HCT116 (cell line): ENCODE measurements around the gene KMT5C. TPM values are rescaled to one million over a fixed set of nuclear protein-coding genes. Genes with fewer than 3 reads are reported as not detected.

Source experiments
- ATAC-seq: fragments of 200-7000 bp; cut with Tn5 transposase; 2 replicates; pipeline ENCODE4 v1.9.1; 2020; ENCODE audit warnings: mild to moderate bottlenecking, moderate library complexity
- BruUV-seq: library from RNA; stranded (reverse); fragments of 400-500 nt; replicated peaks from 2 replicates; lab custom pipeline; 2021; lab: Mats Ljungman, UMichigan
- CTCF ChIA-PET: fragments of 300-600 bp; sonication (Branson Sonifier 250); formaldehyde crosslinking; loops from one replicate; lab custom pipeline; 2021; ENCODE audit warnings: antibody characterized with exemption; lab: Charles Lee
- POLR2A ChIA-PET: fragments of 300-600, 350-600 bp; sonication (Branson Sonifier 250); formaldehyde crosslinking; loops from one replicate; lab custom pipeline; 2021; ENCODE audit warnings: antibody characterized with exemption; lab: Charles Lee
- RAD21 ChIA-PET, 2 experiments: fragments of 300-600 bp; sonication (Branson Sonifier 250); formaldehyde crosslinking; loops; one replicate each; lab custom pipeline; 2023; ENCODE audit warnings: low total read pairs in 2 of 2; ENCODE audit not compliant: uncharacterized antibody in 2 of 2, unreplicated experiment in 2 of 2, low non-redundant PET in 1 of 2; lab: Charles Lee
- DNase-seq: peaks from one replicate; pipeline ENCODE4 v3.0.0-alpha.2; 2010; ENCODE audit warnings: low read depth, low spot score
- H2AFZ ChIP-seq: fragments of 200-600 bp; shearing (Covaris generic), sonication (generic); 2 replicates; pipeline ENCODE4 v1.6.1; 2017; ENCODE audit warnings: low read depth, mixed run types, mixed read lengths, antibody characterized with exemption, low read length; ENCODE audit not compliant: poor library complexity, severe bottlenecking
- H3K27ac ChIP-seq: 2 replicates; pipeline ENCODE4 v1.5.1; 2012; ENCODE audit warnings: low read depth, low read length
- H3K27me3 ChIP-seq: fragments of 200-600 bp; sonication (generic); 2 replicates; pipeline ENCODE4 v1.6.1; 2016; ENCODE audit warnings: mixed run types, low read length, mixed read lengths; ENCODE audit not compliant: insufficient read depth
- H3K36me3 ChIP-seq, 2 experiments: fragments of 200-500 bp in 1 of 2; fragments of 200-600 bp in 1 of 2; sonication (Bioruptor generic) in 1 of 2; sonication (generic) in 1 of 2; 2 replicates each; pipeline versions ENCODE4 v1.5.1 to v1.6.1; 2014 to 2016; ENCODE audit warnings: low read length in 2 of 2, inconsistent platforms in 1 of 2, mixed read lengths in 1 of 2, mixed run types in 1 of 2; ENCODE audit not compliant: insufficient read depth in 2 of 2, control insufficient read depth in 1 of 2
- H3K4me1 ChIP-seq, 2 experiments: fragments of 200-600 bp in 1 of 2; sonication (generic) in 1 of 2; 2 replicates each; pipeline versions ENCODE4 v1.5.1 to v1.6.1; 2012 to 2017; ENCODE audit warnings: low read length in 2 of 2, inconsistent platforms in 1 of 2, mild to moderate bottlenecking in 1 of 2, mixed read lengths in 1 of 2, mixed run types in 1 of 2, moderate library complexity in 1 of 2; ENCODE audit not compliant: insufficient read depth in 2 of 2, control insufficient read depth in 1 of 2
- H3K4me2 ChIP-seq: fragments of 200-600 bp; sonication (generic); 2 replicates; pipeline ENCODE4 v1.6.1; 2017; ENCODE audit warnings: mixed run types, low read length, mixed read lengths
- H3K4me3 ChIP-seq, 2 experiments: fragments of 200-600 bp in 1 of 2; sonication (generic) in 1 of 2; replicated peaks in 1 of 2; 2 replicates each; pipeline ENCODE4 v1.5.1; 2011 to 2016; ENCODE audit warnings: low read length in 2 of 2, control low read depth in 1 of 2, low read depth in 1 of 2, mild to moderate bottlenecking in 1 of 2, mixed read lengths in 1 of 2, mixed run types in 1 of 2
- H3K79me2 ChIP-seq: fragments of 200-600 bp; sonication (generic); 2 replicates; pipeline ENCODE4 v1.6.1; 2017; ENCODE audit warnings: mild to moderate bottlenecking, mixed run types, low read length, moderate library complexity, mixed read lengths; ENCODE audit not compliant: insufficient read depth
- H3K9ac ChIP-seq: fragments of 200-600 bp; sonication (generic); 2 replicates; pipeline ENCODE4 v1.6.1; 2016; ENCODE audit warnings: low read length, mixed read lengths
- H3K9me2 ChIP-seq: fragments of 200-600 bp; sonication (generic), shearing (Covaris generic); 2 replicates; pipeline ENCODE4 v1.6.1; 2017; ENCODE audit warnings: mixed run types, mild to moderate bottlenecking, moderate library complexity; ENCODE audit not compliant: insufficient read depth
- H3K9me3 ChIP-seq, 2 experiments: fragments of 200-500 bp in 1 of 2; fragments of 200-600 bp in 1 of 2; sonication (Bioruptor generic) in 1 of 2; sonication (generic) in 1 of 2; 2 replicates each; pipeline ENCODE4 v1.6.1; 2014 to 2017; ENCODE audit warnings: low read length in 2 of 2, mixed read lengths in 2 of 2, inconsistent platforms in 1 of 2, low read depth in 1 of 2, mild to moderate bottlenecking in 1 of 2, mixed run types in 1 of 2, moderate library complexity in 1 of 2; ENCODE audit not compliant: control insufficient read depth in 1 of 2, insufficient read depth in 1 of 2
- H4K20me1 ChIP-seq: fragments of 200-600 bp; sonication (generic), shearing (Covaris generic); 2 replicates; pipeline ENCODE4 v1.6.1; 2017; ENCODE audit warnings: mixed run types, mild to moderate bottlenecking, moderate library complexity; ENCODE audit not compliant: insufficient read depth
- CBX3 ChIP-seq: IDR thresholded peaks from 2 replicates; pipeline ENCODE4 v1.6.1; 2012; ENCODE audit warnings: low read depth
- EGR1 ChIP-seq: IDR thresholded peaks from 2 replicates; pipeline ENCODE4 v1.6.1; 2012; ENCODE audit warnings: low read depth
- ELF1 ChIP-seq: IDR thresholded peaks from 2 replicates; pipeline ENCODE4 v1.6.1; 2012; ENCODE audit warnings: low read depth, borderline replicate concordance
- EZH2 ChIP-seq: fragments of 200-600 bp; sonication (generic); IDR thresholded peaks from 2 replicates; pipeline ENCODE4 v1.6.1; 2017; ENCODE audit warnings: antibody characterized with exemption, mixed run types
- EZH2phosphoT487 ChIP-seq: fragments of 200-600 bp; IDR thresholded peaks from 2 replicates; pipeline ENCODE4 v1.6.1; 2018; ENCODE audit warnings: antibody characterized with exemption, borderline replicate concordance
- FOSL1 ChIP-seq: IDR thresholded peaks from 2 replicates; pipeline ENCODE4 v1.6.1; 2012; ENCODE audit warnings: low read depth
- POLR2A ChIP-seq: IDR thresholded peaks from 2 replicates; pipeline ENCODE4 v1.7.0; 2011; ENCODE audit warnings: borderline replicate concordance; ENCODE audit not compliant: insufficient read depth, insufficient read length; ENCODE audit errors: extremely low read depth
- POLR2AphosphoS5 ChIP-seq: IDR thresholded peaks from 2 replicates; pipeline ENCODE4 v1.6.1; 2011; ENCODE audit warnings: mild to moderate bottlenecking, low read depth, low read length, moderate library complexity
- SIN3A ChIP-seq: IDR thresholded peaks from 2 replicates; pipeline ENCODE4 v1.6.1; 2012; ENCODE audit warnings: low read depth
- SRF ChIP-seq: IDR thresholded peaks from 2 replicates; pipeline ENCODE4 v1.6.1; 2012; ENCODE audit warnings: low read depth
- TCF7L2 ChIP-seq: IDR thresholded peaks from 2 replicates; pipeline ENCODE4 v1.7.0; 2011; ENCODE audit warnings: borderline replicate concordance, inconsistent platforms; ENCODE audit not compliant: insufficient read depth, insufficient read length; ENCODE audit errors: extremely low read depth
- ZFX ChIP-seq: fragments of 450-650 bp; IDR thresholded peaks from 2 replicates; pipeline ENCODE4 v1.6.1; 2017
- ZNF274 ChIP-seq: fragments of 200-500 bp; sonication (Bioruptor generic); IDR thresholded peaks from 2 replicates; pipeline ENCODE4 v1.6.1; 2014; ENCODE audit warnings: mild to moderate bottlenecking, low read depth, low read length, inconsistent platforms
- intact Hi-C: fragments of 100-400 bp; cut with micrococcal nuclease; formaldehyde crosslinking; loops from 2 replicates; pipeline ENCODE4 v1.10.0; 2022
- total RNA-seq: library from RNA; stranded (reverse); gene quantifications from one replicate; pipeline ENCODE4 v1.2.1, GENCODE V29; 2021; ENCODE audit not compliant: unreplicated experiment
- TF ChIP-seq, protein P1 (sequence below), 3 experiments: fragments of 200-600 bp in 1 of 3; sonication (generic) in 1 of 3; IDR thresholded peaks in 2 of 3; conservative IDR thresholded peaks in 1 of 3; 2 replicates each; pipeline ENCODE4 v1.5.1; 2012 to 2017; ENCODE audit warnings: low read depth in 2 of 3, low read length in 2 of 3, antibody characterized with exemption in 1 of 3, borderline replicate concordance in 1 of 3, control low read depth in 1 of 3, mild to moderate bottlenecking in 1 of 3, mixed read lengths in 1 of 3, mixed run types in 1 of 3, moderate library complexity in 1 of 3; ENCODE audit not compliant: insufficient read depth in 1 of 3

The KMT5C gene
- total RNA-seq, 1 experiment from 2014 or later: 27.5 TPM

DNA sequence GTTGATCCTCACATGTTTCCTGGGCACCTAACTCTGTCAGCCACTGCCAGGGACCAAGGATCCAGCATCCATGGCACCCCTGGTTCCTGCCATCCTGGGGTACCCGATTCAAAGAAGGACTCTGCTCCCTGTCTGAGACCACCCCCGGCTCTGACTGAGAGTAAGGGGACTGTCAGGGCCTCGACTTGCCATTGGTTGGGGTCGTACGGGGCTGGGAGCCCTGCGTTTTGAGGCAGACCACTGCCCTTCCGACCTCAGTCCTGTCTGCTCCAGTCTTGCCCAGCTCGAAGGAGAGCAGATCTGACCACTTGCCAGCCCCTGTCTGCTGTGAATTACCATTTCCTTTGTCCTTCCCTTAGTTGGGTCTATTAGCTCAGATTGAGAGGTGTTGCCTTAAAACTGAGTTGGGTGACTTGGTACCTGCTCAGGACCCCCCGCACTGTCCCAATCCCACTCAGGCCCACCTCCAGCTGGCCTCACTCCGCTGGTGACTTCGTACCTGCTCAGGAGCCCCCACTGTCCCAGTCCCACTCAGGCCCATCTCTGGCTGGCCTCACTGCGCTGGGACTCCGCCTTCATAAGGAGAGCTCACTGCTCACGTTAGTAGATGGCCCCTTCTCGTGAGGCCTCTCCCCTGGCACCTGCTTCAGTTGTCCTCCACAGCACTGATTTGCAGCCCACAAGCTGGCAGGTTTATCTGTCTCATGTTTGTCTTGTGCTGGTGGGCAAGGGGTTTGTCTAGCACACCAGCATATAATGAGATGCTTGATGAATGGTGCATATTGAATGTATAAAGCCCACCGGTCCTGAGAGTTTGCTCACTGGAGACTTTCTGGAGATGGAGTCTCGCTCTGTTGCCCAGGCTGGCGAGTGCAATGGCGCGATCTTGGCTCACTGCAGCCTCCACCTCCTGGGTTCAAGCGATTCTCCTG lies 50.0 kb downstream of the KMT5C start:
- no peak overlapping the region for H3K4me3 ChIP-seq
- DNase-seq (no peak), ATAC-seq (no peak)
- H3K27ac ChIP-seq: peak overlapping the region; percentile 25
- no peaks in the 10 kb centered on the region for H3K9me2 ChIP-seq
- peaks cover 12 to 57% of the 10 kb centered on the region in 2 experiments for H3K4me1 ChIP-seq
- CTCF ChIA-PET: no interaction called here
- H4K20me1 ChIP-seq: peaks cover 48% of the 10 kb centered on the region; the same call in 1 of the 2 replicates
- BruUV-seq: no TSS peak
- H3K79me2 ChIP-seq: peaks cover 42% of the 10 kb centered on the region
- TF ChIP-seq POLR2A (peak; percentile 18), EZH2phosphoT487 (no peak), TCF7L2 (no peak), POLR2AphosphoS5 (peak; percentile 38), ZFX (no peak), SIN3A (no peak), ELF1 (no peak), EGR1 (no peak)
- intact Hi-C loops: no loop called here
- H2AFZ ChIP-seq: no peak overlapping the region
- no peak overlapping the region for H3K9ac ChIP-seq
- H3K9me3 ChIP-seq: no peaks in the 10 kb centered on the region
- POLR2A ChIA-PET: interaction anchor here (1.0 to 2.5 kb wide), 7 partner anchors 10 to 94 kb away, joined by 3 to 15 read pairs (median 4); partner anchors contain the start of gene UBE2S
- RAD21 ChIA-PET: no interaction called here
- peaks cover 18 to 43% of the 10 kb centered on the region in 2 experiments for H3K36me3 ChIP-seq
- no peaks in the 10 kb centered on the region for H3K27me3 ChIP-seq
- no peak overlapping the region for H3K4me2 ChIP-seq

DNA sequence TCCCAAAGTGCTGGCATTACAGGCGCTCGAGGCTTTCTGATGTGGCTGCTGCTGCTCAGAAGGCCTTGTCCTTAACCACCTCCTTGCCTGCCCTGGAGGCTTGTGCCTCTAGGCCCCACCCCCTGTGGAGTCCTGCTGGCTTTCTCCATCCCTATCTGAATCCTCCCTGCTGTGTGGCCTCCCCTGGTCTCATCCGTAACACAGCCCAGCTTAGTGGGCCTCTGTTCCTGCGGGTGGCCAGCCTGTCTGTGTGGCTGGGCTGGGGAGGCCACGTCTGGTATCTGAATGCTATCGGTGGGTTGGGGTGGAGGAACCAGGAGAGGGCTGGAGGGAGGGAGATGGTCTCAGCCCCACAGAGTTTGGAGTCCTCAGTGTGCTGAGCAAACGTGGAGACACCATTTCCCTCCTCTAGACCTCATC lies 50.8 kb downstream of the KMT5C start:
- DNase-seq: no peak
- H3K27me3 ChIP-seq: no peaks in the 10 kb centered on the region
- H3K9me2 ChIP-seq: no peaks in the 10 kb centered on the region
- H3K79me2 ChIP-seq: peaks cover 39% of the 10 kb centered on the region
- no peak overlapping the region for H3K4me3 ChIP-seq
- H4K20me1 ChIP-seq: peaks cover 48% of the 10 kb centered on the region; the same call in 1 of the 2 replicates
- ChIA-PET RAD21 (no interaction called here), POLR2A (interaction anchor here (1.0 to 2.5 kb wide), 7 partner anchors 9 to 244 kb away, joined by 3 to 15 read pairs (median 4); partner anchors contain the start of gene UBE2S), CTCF (interaction anchor here (1.6 kb wide), 1 partner anchor 89 kb away, joined by 3 read pairs; no protein-coding TSS in a partner anchor)
- peaks cover 18 to 43% of the 10 kb centered on the region in 2 experiments for H3K36me3 ChIP-seq
- peaks cover 12 to 52% of the 10 kb centered on the region in 2 experiments for H3K4me1 ChIP-seq
- peak; percentile 13 for ATAC-seq
- no peak overlapping the region for H2AFZ ChIP-seq
- H3K4me2 ChIP-seq: no peak overlapping the region
- BruUV-seq: no TSS peak
- H3K9me3 ChIP-seq: no peaks in the 10 kb centered on the region
- peak overlapping the region; percentile 25 for H3K27ac ChIP-seq
- intact Hi-C loops: no loop called here
- no peak overlapping the region for H3K9ac ChIP-seq
- TF ChIP-seq, protein P1, sequence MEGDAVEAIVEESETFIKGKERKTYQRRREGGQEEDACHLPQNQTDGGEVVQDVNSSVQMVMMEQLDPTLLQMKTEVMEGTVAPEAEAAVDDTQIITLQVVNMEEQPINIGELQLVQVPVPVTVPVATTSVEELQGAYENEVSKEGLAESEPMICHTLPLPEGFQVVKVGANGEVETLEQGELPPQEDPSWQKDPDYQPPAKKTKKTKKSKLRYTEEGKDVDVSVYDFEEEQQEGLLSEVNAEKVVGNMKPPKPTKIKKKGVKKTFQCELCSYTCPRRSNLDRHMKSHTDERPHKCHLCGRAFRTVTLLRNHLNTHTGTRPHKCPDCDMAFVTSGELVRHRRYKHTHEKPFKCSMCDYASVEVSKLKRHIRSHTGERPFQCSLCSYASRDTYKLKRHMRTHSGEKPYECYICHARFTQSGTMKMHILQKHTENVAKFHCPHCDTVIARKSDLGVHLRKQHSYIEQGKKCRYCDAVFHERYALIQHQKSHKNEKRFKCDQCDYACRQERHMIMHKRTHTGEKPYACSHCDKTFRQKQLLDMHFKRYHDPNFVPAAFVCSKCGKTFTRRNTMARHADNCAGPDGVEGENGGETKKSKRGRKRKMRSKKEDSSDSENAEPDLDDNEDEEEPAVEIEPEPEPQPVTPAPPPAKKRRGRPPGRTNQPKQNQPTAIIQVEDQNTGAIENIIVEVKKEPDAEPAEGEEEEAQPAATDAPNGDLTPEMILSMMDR (IDR thresholded peaks at IDR 0.05 in 2 of 3, conservative IDR thresholded peaks at IDR 0.05 in 1 of 3; ENCODE audit: borderline replicate concordance in 1 of 3, insufficient read depth in 1 of 3, low read depth in 2 of 3, low read length in 2 of 3): no peak
- no peak for TF ChIP-seq SRF
- TF ChIP-seq ZFX: no peak
- TF ChIP-seq EZH2: no peak
- no peak for TF ChIP-seq TCF7L2
- TF ChIP-seq CBX3: no peak
- TF ChIP-seq POLR2A: no peak
- no peak for TF ChIP-seq ZNF274
- no peak for TF ChIP-seq POLR2AphosphoS5
- no peak for TF ChIP-seq FOSL1
